K562 (cell line): ENCODE measurements around the gene PDCD1LG2. TPM values are rescaled to one million over a fixed set of nuclear protein-coding genes. Genes with fewer than 3 reads are reported as not detected.

ENCODE experiments used
- ATAC-seq: fragments of 200-7000 bp; cut with Tn5 transposase; 3 replicates; pipeline ENCODE4 v1.9.1; 2020; ENCODE audit warnings: moderate library complexity
- BruUV-seq: library from RNA; stranded (reverse); fragments of 400-500 nt; replicated peaks from 2 replicates; lab custom pipeline; 2021; lab: Mats Ljungman, UMichigan
- CTCF ChIA-PET: fragments of 300-600 bp; formaldehyde crosslinking; extraction: SDS; loops from one replicate; lab custom pipeline; 2021; ENCODE audit warnings: low intra/inter-chr PET ratio; lab: Yijun Ruan, JAX
- POLR2A ChIA-PET: fragments of 300-600, 350-650 bp; sonication (Branson Sonifier 250); formaldehyde crosslinking; extraction: SDS; loops from one replicate; lab custom pipeline; 2021; ENCODE audit warnings: antibody characterized with exemption, inconsistent platforms; lab: Yijun Ruan, JAX
- DNase-seq, 4 experiments: peaks; one replicate each; pipeline versions ENCODE4 v3.0.0 to v3.0.0-alpha.2; 2011 to 2018; ENCODE audit warnings: low spot score in 3 of 4, mixed read lengths in 3 of 4; ENCODE audit errors: extremely low read depth in 1 of 4
- FAIRE-seq: peaks from 2 replicates; lab custom pipeline; 2011; peaks lifted over from hg19 to GRCh38; lab: Jason Lieb, UNC
- H2AFZ ChIP-seq: 2 replicates; pipeline ENCODE4 v1.6.0; 2011; ENCODE audit warnings: low read depth, low read length, control low read depth, inconsistent platforms
- H3K27ac ChIP-seq: fragments of 200-600 bp; 3 replicates; pipeline ENCODE4 v1.8.0; 2011; ENCODE audit warnings: low read depth, mild to moderate bottlenecking, control low read depth, inconsistent platforms, low read length, moderate library complexity, mixed read lengths; ENCODE audit errors: extremely low read depth
- H3K27me3 ChIP-seq, 2 experiments: fragments of 300-600 bp in 1 of 2; 2 replicates in 1 of 2; 3 replicates in 1 of 2; pipeline versions ENCODE4 v1.6.0 to v1.8.0; 2011; ENCODE audit warnings: inconsistent platforms in 2 of 2, low read length in 2 of 2, mild to moderate bottlenecking in 1 of 2, mixed read lengths in 1 of 2, moderate library complexity in 1 of 2; ENCODE audit not compliant: control insufficient read depth in 2 of 2, insufficient read depth in 2 of 2
- H3K36me3 ChIP-seq: fragments of 300-600 bp; 3 replicates; pipeline ENCODE4 v1.8.0; 2011; ENCODE audit warnings: mild to moderate bottlenecking, low read length, inconsistent platforms; ENCODE audit not compliant: control insufficient read depth, insufficient read depth
- H3K4me1 ChIP-seq, 2 experiments: fragments of 200-600 bp in 1 of 2; replicated peaks in 1 of 2; 2 replicates in 1 of 2; 3 replicates in 1 of 2; pipeline versions ENCODE4 v1.5.1 to v1.8.0; 2011; ENCODE audit warnings: inconsistent platforms in 2 of 2, low read length in 2 of 2, mild to moderate bottlenecking in 1 of 2, mixed read lengths in 1 of 2, moderate library complexity in 1 of 2; ENCODE audit not compliant: control insufficient read depth in 2 of 2, insufficient read depth in 2 of 2
- H3K4me2 ChIP-seq: 2 replicates; pipeline ENCODE4 v1.6.1; 2011; ENCODE audit warnings: low read length, control low read depth, inconsistent platforms, mixed read lengths; ENCODE audit not compliant: insufficient read depth
- H3K4me3 ChIP-seq: fragments of 200-600 bp; sonication (generic), shearing (Covaris generic); 2 replicates; pipeline ENCODE4 v1.5.1; 2016; ENCODE audit warnings: control low read depth, inconsistent platforms
- H3K79me2 ChIP-seq: fragments of 200-600 bp; 3 replicates; pipeline ENCODE4 v1.8.0; 2011; ENCODE audit warnings: low read length, inconsistent platforms; ENCODE audit not compliant: control insufficient read depth, insufficient read depth
- H3K9ac ChIP-seq, 2 experiments: 2 replicates each; pipeline versions ENCODE4 v1.6.0 to v1.6.1; 2011; ENCODE audit warnings: low read depth in 2 of 2, low read length in 2 of 2, control low read depth in 1 of 2, inconsistent platforms in 1 of 2, mild to moderate bottlenecking in 1 of 2, mixed read lengths in 1 of 2; ENCODE audit not compliant: insufficient read depth in 1 of 2
- H3K9me1 ChIP-seq: one replicate; pipeline ENCODE4 v1.6.0; 2011; ENCODE audit warnings: inconsistent platforms, mild to moderate bottlenecking, low read length, moderate library complexity; ENCODE audit not compliant: control insufficient read depth, insufficient read depth
- H3K9me3 ChIP-seq: replicated peaks from 2 replicates; pipeline ENCODE4 v1.5.1; 2011; ENCODE audit warnings: low read depth, low read length, inconsistent platforms; ENCODE audit not compliant: control insufficient read depth, insufficient read depth
- H4K20me1 ChIP-seq: replicated peaks from 2 replicates; pipeline ENCODE4 v1.6.1; 2011; ENCODE audit warnings: low read length, inconsistent platforms, mixed read lengths; ENCODE audit not compliant: control insufficient read depth, insufficient read depth
- CBX3 ChIP-seq, 2 experiments: IDR thresholded peaks; 1 replicate in 1 of 2; 2 replicates in 1 of 2; pipeline ENCODE4 v1.6.1; 2012; ENCODE audit warnings: inconsistent platforms in 2 of 2, low read length in 2 of 2, borderline replicate concordance in 1 of 2, control low read depth in 1 of 2
- DMBX1 ChIP-seq: fragments of 250-450 bp; sonication (Bioruptor Pico); IDR thresholded peaks from 2 replicates; pipeline ENCODE4 v1.8.0; 2022; ENCODE audit warnings: inconsistent platforms, mild to moderate bottlenecking, moderate library complexity, borderline replicate concordance
- FOXJ3 ChIP-seq: sonication (generic); formaldehyde crosslinking; IDR thresholded peaks from 2 replicates; pipeline ENCODE4 v1.4.0; 2020; ENCODE audit warnings: mild to moderate bottlenecking, missing genetic modification reagents
- GABPB1 ChIP-seq: sonication (generic); formaldehyde crosslinking; IDR thresholded peaks from 2 replicates; pipeline ENCODE4 v1.8.0; 2022; ENCODE audit warnings: mild to moderate bottlenecking, missing genetic modification reagents
- GATA2 ChIP-seq: sonication (generic); formaldehyde crosslinking; IDR thresholded peaks from 2 replicates; pipeline ENCODE4 v1.4.0; 2020; ENCODE audit warnings: mild to moderate bottlenecking, missing genetic modification reagents
- NBN ChIP-seq: fragments of 450-650 bp; IDR thresholded peaks from 2 replicates; pipeline ENCODE4 v1.6.1; 2016; ENCODE audit warnings: low read depth, mild to moderate bottlenecking
- PRPF4 ChIP-seq: fragments of 200-400 bp; formaldehyde crosslinking; IDR thresholded peaks from one replicate; pipeline ENCODE4 v1.6.1; 2017; ENCODE audit warnings: low read length, low read depth, mild to moderate bottlenecking; ENCODE audit not compliant: insufficient read depth, poor library complexity, severe bottlenecking
- SMARCE1 ChIP-seq: fragments of 450-650 bp; IDR thresholded peaks from 2 replicates; pipeline ENCODE4 v1.7.1; 2016; ENCODE audit warnings: mild to moderate bottlenecking
- ZKSCAN8 ChIP-seq: fragments of 200-800 bp; sonication (Bioruptor generic); IDR thresholded peaks from 2 replicates; pipeline ENCODE4 v1.6.1; 2016; ENCODE audit warnings: missing genetic modification characterization, missing compliant biosample characterization
- WGBS: fragments of 100-300 bp; shearing (Covaris generic); methylation state at CpG from one replicate; pipeline ENCODE4 v1.1.6; 2016; ENCODE audit warnings: low coverage, mixed read lengths; ENCODE audit not compliant: insufficient coverage; ENCODE audit errors: missing lambda C conversion rate; 5-methylcytosine and 5-hydroxymethylcytosine counted together
- in situ Hi-C: fragments of 300-500 bp; cut with MboI; formaldehyde crosslinking; loops from 4 replicates; pipeline ENCODE4 v1.15.0; 2018; ENCODE audit warnings: inconsistent platforms, mixed read lengths
- intact Hi-C: fragments of 100-400 bp; cut with micrococcal nuclease; formaldehyde crosslinking; loops from 2 replicates; pipeline ENCODE4 v1.14.2; 2022
- polyA plus RNA-seq, 8 experiments: library from polyadenylated mRNA; depleted of rRNA in 4 of 8; stranded (reverse) in 5 of 8; unstranded in 3 of 8; fragments of >200 nt; fragmentation: Nextera tagmentation in 2 of 8; fragmentation: Illumina TruSeq in 1 of 8; extraction: Ambion mirVana in 2 of 8; extraction: Trizol in 1 of 8; gene quantifications; 2 replicates each; pipeline versions ENCODE4 v1.2.1 to v1.2.3, GENCODE V29; 2011 to 2014; ENCODE audit warnings: inconsistent platforms in 1 of 8, missing spikeins in 1 of 8
- total RNA-seq, 7 experiments: library from RNA; depleted of rRNA in 6 of 7; stranded (reverse); fragments of >200 nt in 6 of 7; fragmentation: Illumina TruSeq in 2 of 7; extraction: Trizol in 2 of 7; gene quantifications; 2 replicates each; pipeline versions ENCODE4 v1.2.1 to v1.2.3, GENCODE V29; 2011 to 2021; ENCODE audit warnings: low replicate concordance in 1 of 7

PDCD1LG2 gene
- total and polyA plus RNA-seq, 9 of the 15 experiments (the other 6 are each of a cell fraction or from before 2014, with no cell fraction given), result not detected

- ChIA-PET POLR2A (interaction anchor here (0.7 kb wide), 1 partner anchor 40 kb away, joined by 4 read pairs; no protein-coding TSS in a partner anchor), CTCF (no interaction called here)
- FAIRE-seq, result no peak
- H3K4me3 ChIP-seq, result no peak overlapping the region
- BruUV-seq, result no TSS peak
- intact Hi-C loops (no loop called here), in situ Hi-C loops (no loop called here)
- H3K27me3 ChIP-seq, result no peaks in the 10 kb centered on the region; a peak in 1 of 5 replicates
- TF ChIP-seq GATA2 (CRISPR knock-in tag), result no peak
- no peak for TF ChIP-seq FOXJ3 (CRISPR knock-in tag)
- TF ChIP-seq ZKSCAN8 (CRISPR knock-in tag), result no peak
- TF ChIP-seq GABPB1 (CRISPR knock-in tag), result no peak
- TF ChIP-seq NBN, result no peak
- TF ChIP-seq DMBX1, result no peak
- TF ChIP-seq PRPF4, result no peak
- no peak for TF ChIP-seq SMARCE1
- no peak for TF ChIP-seq CBX3 (IDR thresholded peaks at IDR 0.05; ENCODE audit: borderline replicate concordance in 1 of 2, low read length in 2 of 2)
- WGBS, result 9% methylated on average over 2 of the region's 2 CpGs
- H3K9me3 ChIP-seq, result no peaks in the 10 kb centered on the region
- H3K4me2 ChIP-seq, result no peak overlapping the region
- no peak for DNase-seq
- no peak overlapping the region for H3K27ac ChIP-seq
- H2AFZ ChIP-seq, result no peak overlapping the region
- H3K36me3 ChIP-seq, result no peaks in the 10 kb centered on the region
- H3K4me1 ChIP-seq, result no peaks in the 10 kb centered on the region
- ATAC-seq, result no peak
- H4K20me1 ChIP-seq, result no peaks in the 10 kb centered on the region
- no peak overlapping the region for H3K9ac ChIP-seq
- H3K9me1 ChIP-seq, result no peaks in the 10 kb centered on the region
- no peaks in the 10 kb centered on the region for H3K79me2 ChIP-seq
Measured at GRCh38 chr9:5509573-5509972, 758 bp upstream of the PDCD1LG2 start.
